UCSD-AML1 (cell line): Measurements from ENCODE around the gene RMND5B.
"Not testable (repeated sequence)": the region's sequence is repeated elsewhere in the genome, so short reads cannot be mapped to it uniquely, and the experiment has no call there.

Experiments
- DNase-seq: peaks from one replicate; lab custom pipeline; 2025; ENCODE audit not compliant: unreplicated experiment; lab: John Stamatoyannopoulos, UW

Gene RMND5B

GRCh38 chr5:178130576-178131445 lies at the start of gene RMND5B:
RMND5B (plus strand) TSS chr5:178131014; CDS start chr5:178138120, 7,106 bp downstream.
- DNase-seq = peak; percentile 83

DNA sequence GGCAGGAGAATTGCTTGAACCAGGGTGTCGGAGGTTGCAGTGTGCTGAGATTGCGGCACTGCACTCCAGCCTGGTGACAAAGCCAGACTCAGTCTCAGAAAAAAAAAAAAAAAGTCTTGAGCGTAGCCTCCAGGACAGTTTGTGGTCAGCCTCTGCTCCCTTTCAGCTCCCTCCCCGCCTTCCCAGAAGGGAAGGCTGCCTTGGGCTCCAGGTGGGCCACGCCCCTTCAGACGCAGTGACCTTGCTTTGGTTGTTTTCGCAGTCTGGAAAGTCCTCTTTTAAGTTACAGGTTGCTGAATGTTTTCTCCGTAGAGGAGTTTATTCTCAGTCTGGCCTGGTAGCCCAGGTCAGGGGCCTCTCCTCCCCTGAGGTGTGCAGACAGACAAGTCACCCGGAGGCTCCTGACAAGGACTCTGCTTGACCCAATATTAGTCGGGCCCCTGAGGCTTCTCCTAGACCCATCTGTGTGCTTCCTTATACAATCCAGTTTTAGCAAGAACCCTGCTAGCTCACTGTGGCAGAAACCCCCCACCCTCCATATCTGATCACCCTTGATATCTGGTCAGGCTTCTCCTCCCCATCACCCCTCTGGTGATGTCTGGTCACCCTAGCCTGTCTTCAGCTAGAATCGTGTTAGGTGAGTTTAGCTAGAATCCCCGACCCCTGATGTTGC lies 49.1 kb upstream of the RMND5B start:
- no peak for DNase-seq

DNA sequence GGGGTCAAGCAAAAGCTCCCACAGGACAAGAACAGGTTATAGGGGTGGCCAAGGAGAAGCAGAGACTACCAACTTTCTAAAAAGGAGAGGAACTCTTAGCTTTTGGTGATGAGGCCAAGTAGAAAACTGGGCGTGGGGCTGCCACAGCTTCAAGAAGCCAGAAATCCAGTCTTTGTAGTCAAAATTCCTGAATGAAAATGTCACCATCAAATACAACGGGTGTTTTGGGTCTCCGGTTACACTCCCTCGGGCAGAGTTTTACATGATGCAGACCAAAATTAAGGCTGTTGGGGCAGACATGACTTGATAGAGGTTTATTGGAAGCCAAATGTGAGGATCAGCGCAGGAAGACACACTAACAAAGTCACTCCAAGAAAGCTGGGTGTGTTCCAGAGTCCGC lies 46.9 kb upstream of the RMND5B start:
- no peak for DNase-seq

DNA sequence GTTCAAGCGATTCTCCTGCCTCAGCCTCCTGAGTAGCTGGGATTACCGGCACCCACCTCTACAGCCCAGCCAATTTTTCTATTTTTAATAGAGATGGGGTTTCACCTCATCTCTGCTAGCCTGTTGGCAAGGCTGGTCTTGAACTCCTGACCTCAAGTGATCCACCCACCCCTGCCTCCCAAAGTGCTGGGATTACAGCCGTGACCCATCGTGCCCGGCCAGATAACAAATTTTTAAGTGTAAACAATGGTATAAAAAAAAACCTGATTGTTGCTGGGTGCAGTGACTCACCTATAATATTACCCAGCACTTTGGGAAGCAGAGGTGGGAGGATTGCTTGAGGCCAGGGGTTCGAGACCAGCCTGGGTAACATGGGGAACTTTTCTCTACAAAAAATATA lies 45.5 kb upstream of the RMND5B start:
- no peak for DNase-seq

DNA sequence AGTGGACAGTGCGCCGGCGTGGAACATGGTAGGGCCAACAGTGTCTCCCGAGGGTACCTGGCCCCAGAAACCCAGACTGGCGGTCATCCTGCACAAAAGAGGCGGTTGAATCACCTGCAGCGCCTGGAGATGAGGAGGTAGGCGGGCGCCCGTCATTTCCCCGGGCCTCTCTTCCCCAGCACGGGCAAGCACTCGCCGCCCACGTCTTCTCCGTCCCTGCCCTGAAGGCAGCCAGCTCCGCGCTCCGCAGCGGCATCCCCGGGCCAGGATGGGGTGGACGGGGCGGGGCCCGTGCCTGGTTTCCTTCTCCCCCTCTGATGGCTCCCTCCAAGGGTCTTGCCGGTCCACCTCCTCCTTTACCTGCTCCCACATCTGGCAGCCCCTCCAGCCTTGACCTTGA lies 44.5 kb upstream of the RMND5B start:
- no peak for DNase-seq

DNA sequence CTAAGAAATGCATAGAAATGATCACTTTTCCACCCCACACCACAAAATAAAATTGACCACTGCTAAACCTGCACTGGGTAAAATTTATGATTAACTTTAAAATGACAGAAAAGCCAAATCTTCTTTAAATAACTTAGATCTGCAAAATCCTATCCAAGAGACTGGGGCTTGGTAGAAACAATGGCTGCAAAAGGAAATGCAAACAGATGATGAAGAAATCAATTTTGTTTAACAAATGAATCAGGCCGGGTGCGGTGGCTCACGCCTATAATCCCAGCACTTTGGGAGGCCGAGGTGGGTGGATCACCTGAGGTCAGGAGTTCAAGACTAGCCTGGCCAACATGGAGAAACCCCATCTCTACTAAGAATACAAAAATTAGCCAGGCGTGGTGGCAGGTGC lies 43.6 kb upstream of the RMND5B start:
- not testable (repeated sequence) for DNase-seq

- no peak for DNase-seq
Measured at GRCh38 chr5:178090856-178091255, 40.0 kb upstream of the RMND5B start.

- DNase-seq = no peak
Measured at GRCh38 chr5:178093134-178093533, 37.7 kb upstream of the RMND5B start.

DNA sequence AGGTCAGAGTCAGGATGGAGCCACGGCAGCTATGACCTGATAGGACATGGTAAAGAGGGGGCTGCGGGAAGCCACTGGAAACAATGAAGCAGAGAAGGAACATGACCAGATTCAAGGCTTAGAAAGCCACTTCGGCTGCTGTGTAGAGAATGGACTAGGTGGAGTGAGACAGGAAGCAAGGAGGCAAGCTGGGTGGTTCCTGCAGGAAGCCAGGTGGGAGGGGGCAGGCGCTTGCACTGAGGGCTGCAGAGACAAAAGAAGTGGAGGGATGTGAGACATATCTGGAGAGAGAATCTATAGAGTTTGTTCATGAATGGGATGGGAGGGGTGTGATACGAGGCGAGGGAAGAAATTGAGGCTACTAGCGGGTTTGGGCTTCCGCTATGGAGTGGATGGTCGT lies 36.5 kb upstream of the RMND5B start:
- DNase-seq = no peak

DNA sequence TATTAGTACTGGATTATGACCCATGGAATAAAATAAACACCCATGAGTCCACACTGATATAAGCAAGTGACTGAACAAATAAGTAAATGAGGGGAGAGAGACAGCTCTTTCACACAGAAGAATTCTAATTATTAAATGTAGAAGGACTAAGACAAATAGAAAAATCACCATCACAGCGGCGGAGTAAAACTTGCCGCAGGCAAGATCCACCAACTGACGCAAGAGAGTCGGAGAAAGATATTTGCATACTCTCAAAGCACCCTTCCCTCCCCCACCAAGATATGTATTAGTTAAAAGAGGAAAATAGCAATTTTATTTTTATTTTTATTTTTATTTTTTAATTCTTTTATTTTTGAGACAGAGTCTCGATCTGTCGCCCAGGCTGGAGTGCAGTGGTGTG lies 32.1 kb upstream of the RMND5B start:
- no peak for DNase-seq

GRCh38 chr5:178103612-178104011 lies 27.2 kb upstream of the RMND5B start:
- no peak for DNase-seq

GRCh38 chr5:178104492-178104891 lies 26.3 kb upstream of the RMND5B start:
- no peak for DNase-seq

DNA sequence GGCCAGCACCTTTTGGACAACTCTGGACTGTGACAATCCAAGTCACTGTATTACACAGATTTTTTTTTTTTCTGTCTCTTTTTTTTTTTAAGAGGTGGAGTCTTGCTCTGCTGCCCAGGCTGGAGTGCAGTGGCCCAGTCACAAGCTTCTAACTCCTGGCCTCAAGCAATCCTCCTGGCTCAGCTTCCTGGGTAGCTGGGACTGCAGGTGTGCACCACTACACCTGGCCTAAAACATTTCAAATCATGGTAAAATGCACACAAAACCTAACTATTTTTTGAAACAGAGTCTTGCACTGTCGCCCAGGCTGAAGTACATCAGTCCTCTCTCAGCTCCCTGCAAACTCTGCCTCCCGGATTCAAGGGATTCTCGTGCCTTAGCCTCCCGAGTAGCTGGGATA lies 24.7 kb upstream of the RMND5B start:
- no peak for DNase-seq

DNA sequence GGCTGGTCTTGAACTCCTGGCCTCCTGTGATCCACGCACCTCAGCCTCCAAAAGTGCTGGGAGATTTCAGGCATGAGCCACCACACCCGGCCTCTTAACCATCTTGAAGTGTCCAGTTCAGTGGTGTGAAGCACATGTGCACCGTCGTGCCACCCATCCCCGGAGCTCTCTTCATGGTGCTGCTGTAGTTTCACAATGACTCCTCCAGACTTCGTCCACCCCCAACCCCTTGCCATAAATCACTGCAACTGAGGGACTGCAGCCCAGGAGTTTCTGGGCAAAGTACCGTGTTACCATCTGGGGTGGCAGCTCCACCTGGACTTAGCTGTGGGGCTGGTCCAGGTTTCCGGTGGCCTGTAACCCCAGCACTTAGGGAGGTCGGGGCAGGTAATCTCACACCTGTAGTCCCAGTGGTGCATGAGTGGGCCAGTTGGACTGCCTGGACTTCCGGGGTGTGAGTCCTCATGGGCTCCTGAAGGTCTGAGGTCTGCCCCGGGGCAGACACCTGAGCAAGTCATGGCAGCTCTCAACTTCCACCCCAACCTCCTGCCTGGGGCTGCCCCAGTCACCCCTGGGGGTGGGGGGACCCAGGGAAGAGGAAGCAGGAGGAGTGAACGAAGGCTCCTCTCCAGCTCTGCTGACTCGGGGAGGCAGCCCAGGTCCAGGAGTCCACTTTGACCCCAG lies 24.1 kb upstream of the RMND5B start:
- DNase-seq = no peak

DNA sequence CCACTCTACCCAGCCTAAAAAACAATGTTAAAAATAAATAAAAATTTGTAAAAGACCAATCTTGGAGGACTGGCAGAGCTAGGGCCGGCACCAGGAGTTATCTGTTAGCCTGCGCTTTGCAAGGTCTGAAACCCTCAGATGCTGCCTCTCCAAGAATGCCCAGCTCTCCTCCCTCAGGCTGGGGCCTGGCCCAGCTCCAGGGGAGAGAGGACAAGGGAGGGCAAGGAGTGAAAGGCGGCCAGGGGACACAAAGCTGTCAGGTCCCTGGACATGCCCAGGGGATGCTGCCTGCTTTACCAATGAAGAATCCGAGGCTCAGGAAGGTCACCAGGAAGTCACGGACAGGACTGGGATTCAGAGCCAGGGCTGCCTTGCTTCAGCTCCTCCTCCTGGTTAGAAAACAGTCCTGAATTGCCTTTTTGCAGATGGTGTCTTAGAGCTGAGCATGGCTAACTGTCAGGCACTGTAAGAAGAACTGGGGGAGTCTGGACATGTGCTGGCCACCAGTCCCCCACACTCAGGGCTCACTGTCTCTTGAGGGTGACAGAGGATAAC lies 23.0 kb upstream of the RMND5B start:
- DNase-seq = no peak

- DNase-seq = no peak
Measured at GRCh38 chr5:178108446-178108845, 22.4 kb upstream of the RMND5B start.

GRCh38 chr5:178108966-178109365 lies 21.8 kb upstream of the RMND5B start:
- DNase-seq = no peak

- DNase-seq = no peak
Measured at GRCh38 chr5:178110511-178110910, 20.3 kb upstream of the RMND5B start.

DNA sequence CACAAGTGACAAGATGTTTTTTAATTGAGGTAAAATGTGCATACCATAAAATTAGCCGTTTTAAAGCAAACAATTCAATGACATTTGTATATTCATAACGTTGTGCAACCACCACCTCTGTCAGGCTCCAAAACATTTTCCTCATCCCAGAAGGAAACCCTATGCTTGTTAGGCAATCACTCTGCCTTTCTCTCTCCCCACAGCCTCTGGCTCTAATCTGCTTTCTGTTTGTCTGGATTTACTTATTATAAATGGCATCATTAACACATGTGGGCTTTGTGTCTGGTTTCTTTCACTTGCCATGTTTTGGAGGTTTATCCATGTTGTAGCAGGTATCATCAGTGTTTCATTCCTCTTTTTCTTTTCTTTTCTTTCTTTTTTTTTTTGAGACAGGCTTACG lies 18.9 kb upstream of the RMND5B start:
- DNase-seq = no peak

GRCh38 chr5:178112545-178112944 lies 18.3 kb upstream of the RMND5B start:
- no peak for DNase-seq

DNA sequence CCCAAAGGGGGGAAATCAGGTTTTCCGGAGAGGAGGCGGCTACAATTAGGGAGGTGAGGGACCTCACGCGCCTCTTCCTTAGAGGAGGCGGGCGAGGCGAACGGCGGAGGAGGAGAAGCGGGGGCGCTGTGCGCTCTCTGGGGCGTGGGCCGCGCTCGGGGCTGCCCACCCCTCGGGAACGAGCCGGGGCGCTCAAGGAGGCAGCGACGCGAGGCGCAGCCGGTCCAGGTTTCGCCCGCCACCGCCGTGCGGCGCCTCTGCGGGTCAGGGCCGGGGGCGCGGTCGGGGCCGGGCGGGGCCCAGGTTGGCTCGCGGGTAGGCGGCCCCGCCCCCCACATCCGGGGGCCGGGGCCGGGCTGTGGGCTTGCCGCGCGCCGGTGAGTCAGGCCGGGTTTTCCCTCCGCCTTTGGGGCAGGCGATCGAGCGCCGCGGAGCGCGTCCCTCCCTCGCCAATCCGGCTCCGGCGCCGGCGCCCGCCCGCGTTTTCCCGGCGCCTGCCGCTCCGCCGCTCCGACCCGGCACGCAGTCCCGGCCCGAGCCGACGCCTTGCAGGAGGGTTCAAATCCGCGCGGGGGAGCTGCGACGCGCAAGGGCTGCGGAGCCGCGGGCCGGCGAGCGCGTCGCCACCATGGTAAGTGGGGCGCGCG lies 17.6 kb upstream of the RMND5B start, which contains the start of gene N4BP3:
TSS of gene N4BP3 (plus strand) at position 392 of the 647 bp plus-strand sequence. CDS start 6,052 bp downstream, outside the sequence.
- DNase-seq = peak; percentile 69
